Germinal center (tissue), 1 donor: ENCODE data around the gene UBA6.
"Not testable (repeated sequence)": the region's sequence is repeated elsewhere in the genome, so short reads cannot be mapped to it uniquely, and the experiment has no call there.

Experiments
- DNase-seq: peaks from one replicate; pipeline ENCODE4 v3.0.0; 2012; ENCODE audit warnings: mixed read lengths, low spot score

Gene UBA6

GRCh38 chr4:67660418-67660817 lies 40.5 kb downstream of the UBA6 start:
- DNase-seq: no peak

DNA sequence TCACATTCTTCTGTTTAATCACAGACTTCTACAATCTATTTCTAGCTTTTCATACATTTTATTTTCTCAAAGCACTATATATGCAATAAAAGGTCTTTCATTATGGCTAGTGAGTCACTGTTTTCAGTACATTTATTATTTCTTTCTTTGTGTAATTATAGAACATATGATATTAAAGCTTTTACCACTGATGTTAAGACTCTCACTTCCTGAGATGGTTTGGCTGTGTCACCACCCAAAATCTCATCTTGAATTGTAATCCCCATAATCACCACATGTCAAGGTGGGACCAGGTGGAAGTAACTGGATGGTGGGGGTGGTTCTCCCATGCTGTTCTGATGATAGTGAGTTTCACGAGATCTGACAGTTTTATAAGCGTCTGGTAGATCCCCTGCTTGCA lies 41.9 kb downstream of the UBA6 start:
- DNase-seq: no peak

DNA sequence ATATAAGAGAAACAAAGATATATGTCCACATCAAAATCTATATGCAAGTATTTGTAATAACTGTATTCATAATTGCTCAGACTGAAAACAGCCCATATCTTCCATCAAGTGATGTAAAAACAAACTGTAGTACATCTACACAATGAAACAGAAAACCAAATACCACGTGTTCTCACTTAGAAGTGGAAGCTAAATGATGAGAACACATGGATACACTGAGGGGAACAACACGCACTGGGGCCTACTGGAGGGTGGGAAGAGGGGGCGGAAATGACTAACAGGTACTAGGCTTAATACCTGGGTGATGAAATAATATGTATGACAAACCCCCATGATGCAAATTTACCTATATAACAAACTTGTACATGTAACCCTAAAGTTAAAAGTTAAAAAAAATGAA lies 42.7 kb downstream of the UBA6 start:
- no peak for DNase-seq

DNA sequence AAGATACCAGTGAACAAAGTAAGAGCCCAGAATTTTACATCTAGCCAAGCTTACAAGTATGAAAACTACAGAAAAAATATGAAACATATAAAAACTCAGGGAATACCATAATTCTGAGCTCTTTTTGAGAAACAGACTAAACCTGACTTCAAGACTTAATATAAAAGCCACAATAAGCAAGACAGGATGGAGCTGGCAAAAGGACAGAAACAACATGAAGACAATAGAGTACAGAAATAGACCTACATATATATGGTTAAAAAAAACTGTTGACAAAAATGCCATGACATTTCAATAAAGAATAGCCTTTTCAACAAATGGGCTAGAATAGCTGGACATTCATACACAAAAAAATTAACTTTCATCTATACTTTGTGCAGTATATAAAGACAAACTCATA lies 49.4 kb downstream of the UBA6 start:
- no peak for DNase-seq

- DNase-seq: no peak
These were observed 62.8 kb downstream of the UBA6 start for GRCh38 chr4:67638136-67638535.

DNA sequence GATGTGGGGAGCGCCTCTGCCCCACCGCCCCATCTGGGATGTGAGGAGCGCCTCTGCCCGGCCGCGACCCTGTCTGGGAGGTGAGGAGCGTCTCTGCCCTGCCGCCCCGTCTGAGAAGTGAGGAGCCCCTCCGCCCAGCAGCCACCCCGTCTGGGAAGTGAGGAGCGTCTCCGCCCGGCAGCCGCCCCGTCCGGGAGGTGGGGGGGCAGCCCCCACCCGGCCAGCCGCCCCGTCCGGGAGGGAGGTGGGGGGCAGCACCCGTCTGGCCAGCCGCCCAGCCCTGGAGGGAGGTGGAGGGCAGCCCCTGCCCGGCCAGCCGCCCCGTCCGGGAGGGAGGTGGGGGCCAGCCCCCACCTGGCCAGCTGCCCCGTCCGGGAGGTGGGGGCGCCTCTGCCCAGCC lies 64.0 kb downstream of the UBA6 start:
- DNase-seq: not testable (repeated sequence)

DNA sequence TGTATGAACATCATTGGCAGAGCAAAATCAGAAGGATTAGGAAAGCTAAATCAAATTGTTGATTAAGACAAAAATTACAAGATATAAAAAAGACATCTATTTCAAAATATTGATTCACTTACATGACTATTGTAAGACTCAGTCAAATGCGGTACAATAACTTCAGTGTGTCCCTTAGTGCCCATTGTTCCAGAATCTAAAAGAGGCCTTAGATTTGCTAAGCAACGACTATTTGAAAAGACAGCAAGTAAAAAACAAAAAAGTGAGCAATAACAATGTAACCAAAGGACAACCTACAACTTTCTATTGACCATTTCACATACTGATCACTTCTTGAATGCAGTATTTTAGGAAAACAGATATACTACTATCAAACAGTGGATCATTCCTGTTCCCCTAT lies 65.6 kb downstream of the UBA6 start:
- no peak for DNase-seq

DNA sequence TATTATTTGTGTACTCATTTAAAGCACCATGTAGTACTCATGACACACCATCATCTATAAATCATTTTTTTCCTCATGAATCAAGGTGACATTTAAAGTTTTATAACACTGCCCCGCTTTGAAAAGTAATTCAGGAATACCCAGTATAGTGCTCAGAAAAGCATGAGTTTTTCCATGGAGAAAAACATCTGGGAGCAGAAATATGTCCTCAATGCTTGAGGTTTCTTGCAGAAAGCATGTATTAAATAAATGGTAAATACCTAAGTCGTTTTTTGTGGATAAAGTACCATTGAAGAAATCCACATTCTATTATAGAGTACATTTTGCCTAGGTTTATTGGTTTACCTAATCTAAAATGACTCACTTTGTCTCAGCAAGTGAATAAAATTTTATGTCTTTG lies 66.2 kb downstream of the UBA6 start:
- no peak for DNase-seq

DNA sequence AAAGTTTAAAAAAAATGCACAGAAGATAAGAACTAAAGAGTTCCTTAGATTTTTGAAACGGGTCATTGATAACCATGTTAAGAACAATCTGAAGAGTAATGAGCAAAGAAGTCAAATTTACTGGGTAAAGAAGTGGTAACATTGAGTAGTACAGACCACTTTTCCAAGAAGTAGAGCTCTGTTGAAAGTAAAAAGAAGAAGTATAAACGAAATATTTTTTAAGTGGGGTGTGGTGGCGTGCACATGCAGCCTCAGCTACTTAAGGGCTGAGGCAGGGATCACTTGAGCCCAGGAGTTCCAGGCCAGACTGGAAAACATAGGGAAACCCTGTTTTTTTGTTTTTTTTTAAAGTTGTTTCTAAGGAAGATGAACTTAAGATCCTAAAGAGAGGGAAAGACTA lies 68.5 kb downstream of the UBA6 start:
- DNase-seq: peak; percentile 2

- no peak for DNase-seq
These were observed 76.0 kb downstream of the UBA6 start for GRCh38 chr4:67624939-67625338.

GRCh38 chr4:67616478-67616877 lies 84.5 kb downstream of the UBA6 start:
- DNase-seq: no peak

GRCh38 chr4:67615119-67615518 lies 85.8 kb downstream of the UBA6 start:
- DNase-seq: no peak

DNA sequence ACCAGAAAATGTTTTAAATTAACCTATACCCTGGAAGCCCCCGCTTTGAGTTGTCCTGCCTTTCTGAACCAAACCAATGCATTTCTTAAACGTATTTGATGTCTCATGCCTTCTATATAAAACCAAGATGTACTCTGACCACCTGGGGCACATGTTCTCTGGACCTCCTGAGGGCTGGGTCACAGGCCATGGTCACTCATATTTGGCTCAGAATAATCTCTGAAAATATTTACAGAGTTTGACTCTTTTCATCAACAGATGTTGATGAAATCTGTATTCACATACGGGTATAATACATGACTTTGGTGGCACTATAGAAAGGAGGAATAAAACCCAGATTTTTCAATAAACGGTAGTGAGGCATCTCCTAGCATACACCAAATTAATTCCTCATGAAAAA lies 86.8 kb downstream of the UBA6 start:
- no peak for DNase-seq

DNA sequence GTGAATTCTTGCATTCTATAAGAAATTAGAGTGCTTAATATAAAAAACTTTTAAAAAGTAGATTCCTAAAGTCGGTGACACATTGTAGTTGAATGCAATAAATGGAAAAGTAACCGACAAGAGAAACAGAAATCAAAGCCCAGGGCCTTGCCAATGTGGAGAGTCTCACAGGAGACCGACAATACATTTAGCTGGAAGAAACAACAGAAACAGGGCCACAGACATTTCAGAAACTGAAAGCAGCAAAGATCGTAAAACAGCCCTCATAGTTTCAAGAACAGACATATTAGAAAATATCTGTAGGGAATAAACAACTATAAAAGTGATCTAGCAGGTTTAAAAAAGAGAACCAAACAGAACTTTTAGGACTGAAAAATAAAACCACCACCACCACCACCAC lies 92.9 kb downstream of the UBA6 start:
- DNase-seq: no peak

DNA sequence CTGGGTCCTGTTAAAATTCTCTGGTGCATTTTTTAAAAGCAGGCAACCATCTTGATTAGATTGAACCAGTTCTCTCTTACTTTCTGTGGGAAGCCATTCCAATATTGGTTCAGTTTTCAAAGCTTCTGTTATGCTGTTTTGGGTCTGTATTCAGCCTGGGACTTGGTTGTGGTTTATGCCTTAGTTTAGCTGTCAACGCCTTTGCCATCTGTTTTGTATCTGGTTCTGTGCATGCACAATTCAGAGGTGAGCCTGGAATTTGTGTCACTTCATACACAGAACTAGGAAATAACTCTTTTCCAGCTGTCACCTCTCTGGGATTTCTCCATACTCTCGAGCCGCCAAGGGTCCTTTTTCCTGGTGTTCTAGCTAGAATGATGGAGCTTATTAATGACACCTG lies 96.2 kb downstream of the UBA6 start:
- no peak for DNase-seq

DNA sequence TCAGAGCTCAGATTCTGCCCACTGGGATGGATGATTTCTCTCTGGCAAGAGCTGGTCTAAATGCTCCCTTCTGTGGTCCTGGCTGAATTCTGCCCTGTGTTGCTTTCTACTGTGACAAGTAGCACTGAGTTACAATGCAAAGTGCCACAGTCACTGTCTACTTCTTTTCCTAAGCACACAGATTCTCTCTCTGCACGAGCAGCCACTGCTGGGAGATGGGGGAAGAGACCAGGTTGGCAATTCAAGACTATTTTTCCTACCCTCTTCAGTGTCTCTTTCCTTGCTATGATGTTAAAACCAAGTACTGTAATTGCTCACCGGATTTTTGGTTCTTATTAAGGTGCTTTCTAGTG lies 97.0 kb downstream of the UBA6 start:
- DNase-seq: no peak

DNA sequence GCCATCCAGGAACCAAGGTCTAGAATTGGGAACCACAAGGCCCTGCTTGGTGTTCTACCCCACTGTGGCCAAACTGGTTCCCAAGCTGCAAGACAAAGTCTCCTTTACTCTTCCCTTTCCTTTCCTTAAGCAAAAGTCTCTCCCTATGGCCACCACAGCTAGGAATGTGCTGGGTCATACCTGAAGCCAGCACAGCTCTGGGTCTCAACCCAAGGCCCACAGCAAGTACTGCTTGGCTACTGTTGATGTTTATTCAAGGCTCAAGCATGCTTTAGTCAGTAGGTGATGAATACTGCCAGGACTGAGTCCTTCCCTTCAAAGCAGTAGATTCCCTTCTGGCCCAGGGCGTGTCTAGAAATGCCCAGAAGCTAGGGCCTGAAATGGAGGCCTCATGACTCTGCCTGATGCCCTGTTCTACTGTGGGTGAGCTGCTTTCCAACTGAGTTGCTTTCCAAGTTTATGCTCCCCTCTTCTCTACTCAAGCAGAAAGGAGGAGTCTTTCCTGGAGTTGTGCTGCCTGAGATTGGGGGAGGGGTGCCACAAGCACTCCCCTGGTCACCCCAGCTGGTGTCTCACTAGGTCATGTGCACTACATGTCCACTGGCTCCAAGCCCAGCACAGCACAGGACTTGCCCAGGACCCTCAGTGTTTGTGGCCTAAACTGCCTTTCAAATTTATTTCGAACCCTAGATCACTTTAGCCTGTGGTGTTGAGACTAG lies 97.5 kb downstream of the UBA6 start:
- DNase-seq: no peak

- no peak for DNase-seq
These were observed 107.2 kb downstream of the UBA6 start for GRCh38 chr4:67593741-67594175.

- no peak for DNase-seq
These were observed 113.8 kb downstream of the UBA6 start for GRCh38 chr4:67587156-67587555.

DNA sequence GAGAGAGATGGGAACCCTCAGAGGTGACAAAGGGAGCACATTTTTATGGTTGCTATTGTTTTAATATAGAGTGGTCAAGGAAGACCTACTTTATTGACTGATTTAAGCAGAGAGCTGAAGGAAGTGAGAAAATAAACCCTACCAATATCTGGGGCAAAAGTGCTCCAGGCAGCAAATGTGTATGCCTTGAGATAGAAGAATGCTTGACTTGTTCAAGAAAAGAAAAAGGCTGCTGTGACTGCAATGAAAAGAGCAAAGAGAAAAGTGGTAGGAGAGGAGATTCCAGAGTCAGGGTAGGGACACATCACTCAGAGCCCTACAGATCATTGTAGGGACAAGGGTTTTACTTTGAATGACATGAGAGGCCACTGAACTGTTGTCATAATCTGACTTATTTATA lies 116.5 kb downstream of the UBA6 start:
- DNase-seq: no peak

DNA sequence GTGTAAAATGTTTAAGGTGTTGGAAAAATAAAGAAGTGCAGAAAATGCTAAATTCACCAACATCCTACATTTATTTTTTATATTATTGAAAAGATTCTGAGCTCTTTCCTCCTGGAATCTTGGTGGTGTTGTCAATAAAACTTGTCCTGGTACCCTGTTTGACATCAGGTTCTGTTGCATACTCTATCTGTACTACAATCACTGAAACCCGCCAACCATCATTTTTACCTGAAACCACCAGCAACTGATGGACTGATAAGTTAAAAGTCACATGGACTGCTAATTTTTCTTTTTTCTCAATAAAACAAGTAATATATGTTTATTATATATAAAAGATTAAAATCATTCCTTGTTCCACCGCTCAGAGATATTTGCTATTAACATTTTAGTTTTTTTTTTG lies 119.0 kb downstream of the UBA6 start:
- DNase-seq: no peak

- no peak for DNase-seq
These were observed 119.6 kb downstream of the UBA6 start for GRCh38 chr4:67581208-67581857.

DNA sequence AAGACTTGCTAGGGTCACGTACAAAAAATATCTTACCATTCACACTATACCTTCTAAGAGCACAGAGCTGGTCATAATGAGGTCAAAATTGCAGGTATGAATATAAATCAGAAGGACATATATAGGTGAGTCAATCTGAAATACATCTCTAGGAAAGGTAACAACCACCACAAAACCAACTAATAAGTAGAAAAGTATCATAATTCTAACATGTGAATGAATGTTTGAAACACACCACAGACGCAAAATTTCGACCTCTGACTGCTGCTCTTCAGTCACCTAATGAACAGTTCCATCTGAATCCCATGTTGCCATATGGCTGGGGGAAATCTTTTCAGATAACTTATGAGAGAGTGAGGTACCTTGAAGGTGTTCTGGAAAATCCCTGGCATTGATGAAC lies 120.4 kb downstream of the UBA6 start:
- DNase-seq: no peak

DNA sequence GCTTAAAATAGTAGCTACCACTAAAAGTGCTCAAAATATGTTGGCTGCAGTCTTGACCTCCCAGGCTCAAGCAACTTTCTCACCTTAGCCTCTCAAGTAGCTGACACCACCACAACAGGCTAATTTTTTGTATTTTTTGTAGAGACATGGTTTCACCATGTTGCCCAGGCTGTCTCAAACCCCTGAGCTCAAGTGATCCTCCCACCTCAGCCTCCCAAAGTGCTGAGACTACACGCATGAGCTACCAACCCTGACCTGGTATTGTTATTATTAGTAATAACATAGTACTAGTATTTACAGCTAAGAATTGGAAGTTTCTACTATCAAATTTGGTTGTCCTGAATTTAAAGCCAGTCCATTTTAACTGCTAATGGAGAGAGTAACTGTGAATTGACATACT lies 124.4 kb downstream of the UBA6 start:
- DNase-seq: no peak
